Hepatocyte (in vitro differentiated cells): ENCODE results near the gene C3orf38.

Experiments used
- CTCF ChIP-seq: fragments of 200-600 bp; sonication (generic); IDR thresholded peaks from 2 replicates; pipeline ENCODE4 v1.5.1; 2016; ENCODE audit warnings: antibody characterized with exemption, mild to moderate bottlenecking; ENCODE audit not compliant: poor library complexity
- EZH2 ChIP-seq: fragments of 200-600 bp; sonication (generic); IDR thresholded peaks from 2 replicates; pipeline ENCODE4 v1.6.1; 2016; ENCODE audit warnings: antibody characterized with exemption, mild to moderate bottlenecking, borderline replicate concordance
- EZH2phosphoT487 ChIP-seq: fragments of 200-600 bp; sonication (generic); IDR thresholded peaks from one replicate; pipeline ENCODE4 v1.6.1; 2018; ENCODE audit warnings: antibody characterized with exemption, mild to moderate bottlenecking, low read depth, moderate library complexity; ENCODE audit not compliant: unreplicated experiment, severe bottlenecking

GRCh38 chr3:88131695-88132094 lies 18.1 kb upstream of the C3orf38 start:
- TF ChIP-seq CTCF, result no peak
- no peak for TF ChIP-seq EZH2phosphoT487
- no peak for TF ChIP-seq EZH2
